Caco-2 (cell line): Measurements from ENCODE around the gene RIOK1. TPM values are rescaled to one million over a fixed set of nuclear protein-coding genes. Genes with fewer than 3 reads are reported as not detected.

Experiments
- total RNA-seq: library from RNA; stranded (reverse); gene quantifications from 2 replicates; pipeline ENCODE4 v1.2.3, GENCODE V29; 2022

RIOK1 gene
- total RNA-seq, 1 experiment from 2014 or later: 36.1 TPM

Other genes with a start within 250 kb of the RIOK1 start
- 136 and 150 TPM in 2 replicates for gene SSR1, start 76.6 kb upstream of the RIOK1 start, total RNA-seq
- gene CAGE1, start 66 bp upstream of the RIOK1 start, total RNA-seq: 0.26 and 0.59 TPM in 2 replicates
- gene DSP, start 151.9 kb downstream of the RIOK1 start, total RNA-seq: 191 and 193 TPM in 2 replicates
- 25.1 and 29.1 TPM in 2 replicates for gene SNRNP48, start 200.4 kb downstream of the RIOK1 start, total RNA-seq